ENCODE results near the gene FAM131A.

The FAM131A gene

DNA sequence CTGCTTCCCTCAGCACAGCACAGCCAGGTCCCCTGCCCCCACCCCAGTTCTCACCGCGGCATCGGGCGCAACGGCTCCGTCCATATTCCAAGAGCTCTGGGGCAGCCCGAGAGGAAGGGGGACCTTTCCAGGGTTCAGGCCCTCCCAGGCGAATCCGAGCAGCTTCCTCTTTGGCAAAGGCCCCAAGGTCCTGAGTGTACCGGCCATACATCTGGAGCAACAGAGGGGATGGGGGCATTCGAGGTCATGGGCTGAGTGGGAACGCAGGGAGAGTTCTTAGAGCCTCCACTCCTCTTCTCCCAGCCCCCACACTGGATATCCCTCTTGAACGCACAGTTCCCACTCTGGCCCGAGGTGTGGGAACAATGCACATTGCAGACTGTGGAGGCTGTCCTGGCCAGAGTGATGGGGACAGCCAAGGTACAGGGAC lies 21.5 kb downstream of the FAM131A start:
- no peak for DNase-seq

DNA sequence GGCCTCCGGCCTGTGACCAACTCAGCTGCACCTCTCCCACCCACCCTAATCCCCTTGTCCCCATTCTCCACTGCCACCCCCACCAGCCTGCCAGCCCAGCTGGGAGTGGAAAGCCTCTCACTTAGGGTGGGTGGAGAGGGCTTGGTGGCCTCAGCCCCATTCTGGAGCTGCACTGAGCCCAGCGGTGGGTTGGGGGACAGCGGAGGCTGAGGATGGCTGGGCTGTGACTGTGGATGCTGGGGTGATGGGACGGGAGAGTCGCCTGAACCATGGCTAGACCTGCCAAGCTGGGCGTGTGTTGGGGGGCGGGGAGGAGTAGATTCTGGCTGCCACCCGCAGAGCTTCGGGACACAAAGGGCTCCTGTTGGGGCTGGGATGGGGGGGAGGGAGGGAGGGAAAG lies 22.2 kb downstream of the FAM131A start:
- no peak for DNase-seq

DNA sequence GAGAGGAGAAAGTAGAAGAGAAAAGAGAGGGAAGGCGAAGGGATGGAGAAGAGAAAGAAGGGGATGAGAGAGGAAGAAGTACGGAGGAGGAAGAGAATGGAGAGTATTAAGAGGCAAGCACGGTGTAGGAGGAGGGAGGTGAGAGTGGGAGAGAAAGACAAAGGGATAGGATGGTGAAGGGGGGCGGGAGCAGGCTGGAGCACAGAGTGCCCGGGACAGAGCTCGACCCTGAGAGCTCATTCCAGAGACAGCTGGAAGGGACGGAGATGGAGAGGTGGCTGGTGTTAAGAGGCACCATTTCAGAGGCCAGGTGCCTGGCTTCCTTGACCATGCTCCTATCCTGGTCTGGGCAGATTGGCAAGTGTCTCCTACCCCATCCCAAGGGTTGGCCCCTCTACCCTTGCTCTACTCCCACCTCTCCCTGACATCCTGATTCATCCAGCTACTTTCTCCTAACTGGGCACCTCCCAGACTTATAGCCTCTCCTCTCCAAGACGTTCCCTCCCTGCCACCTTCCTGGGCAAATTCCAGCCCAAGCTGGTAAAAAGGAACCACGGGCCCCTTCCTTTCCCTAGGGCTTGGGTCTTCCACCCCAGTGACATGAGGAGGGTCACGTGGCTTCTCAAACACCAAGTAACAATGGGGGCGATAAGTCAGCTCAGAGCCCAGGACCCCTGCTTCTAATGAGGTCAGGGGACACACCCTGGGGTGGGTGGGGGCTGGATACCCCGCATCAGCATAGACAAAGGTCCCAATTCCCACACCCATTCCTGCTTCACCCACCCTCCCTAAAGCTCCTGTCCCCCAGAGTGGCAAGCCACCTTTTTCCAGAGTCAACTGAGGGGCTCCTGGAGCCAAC lies 22.9 kb downstream of the FAM131A start:
- no peak for DNase-seq

DNA sequence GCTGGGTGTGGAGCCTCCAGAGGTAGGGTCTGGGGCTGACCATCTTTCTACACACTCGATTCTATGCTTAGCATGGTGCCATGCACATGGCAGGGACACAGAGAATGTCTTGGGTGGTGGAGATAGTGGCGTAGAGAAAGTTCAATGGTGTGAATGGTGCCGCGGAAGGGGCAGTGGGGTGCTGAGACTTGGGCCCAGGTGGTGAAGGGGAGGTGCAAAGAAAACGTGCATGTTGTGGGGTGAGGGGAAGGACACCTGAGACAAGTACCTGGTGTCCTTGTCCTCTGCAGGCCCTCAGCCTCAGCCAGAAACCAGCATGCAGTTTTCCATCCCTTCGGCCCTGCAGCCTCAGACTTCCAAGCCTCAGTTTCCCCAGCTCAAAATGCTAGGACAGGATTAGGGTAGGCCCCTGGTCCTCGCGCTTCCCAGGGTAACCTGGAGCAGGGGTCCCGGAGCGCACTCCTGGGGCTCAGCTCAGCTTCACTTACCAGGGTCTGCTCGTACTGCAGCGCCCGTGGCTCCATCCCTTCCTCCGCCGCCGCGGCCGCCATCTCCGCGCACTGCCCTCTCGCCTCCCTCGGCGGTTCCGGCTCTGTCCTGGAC lies 23.6 kb downstream of the FAM131A start:
- DNase-seq = peak in 1 of 2 experiments; percentile 53

DNA sequence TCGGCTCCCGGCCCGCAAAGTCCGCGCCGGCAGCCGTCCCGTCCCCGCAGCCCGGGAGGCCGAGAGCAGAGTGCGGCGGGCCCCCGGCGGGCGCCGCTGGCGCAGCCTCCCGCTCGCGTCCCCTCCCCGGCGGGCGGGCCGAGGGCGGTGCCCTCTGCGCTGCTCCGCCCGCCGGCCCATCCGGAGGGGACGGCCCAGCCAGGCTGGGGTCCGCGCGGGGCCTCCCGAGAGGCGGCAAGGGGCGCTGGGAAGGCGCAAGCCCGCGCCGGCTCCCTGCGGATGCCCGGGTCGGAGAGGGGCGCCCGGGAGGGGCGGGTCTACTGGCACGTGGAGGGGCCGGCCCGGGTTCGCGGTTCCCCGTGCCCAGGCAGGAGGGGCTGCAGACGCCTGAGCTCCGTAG lies 24.1 kb downstream of the FAM131A start, which contains the start of the genes CLCN2 and POLR2H:
Gene CLCN2 (minus strand): TSS at position 74 of the 400 bp plus-strand sequence. CDS start 126 bp downstream, outside the sequence.
Gene POLR2H (plus strand): TSS at position 179 of the 400 bp plus-strand sequence. CDS start 1,783 bp downstream, outside the sequence.
- peak in 1 of 2 experiments; percentile 85 for DNase-seq

DNA sequence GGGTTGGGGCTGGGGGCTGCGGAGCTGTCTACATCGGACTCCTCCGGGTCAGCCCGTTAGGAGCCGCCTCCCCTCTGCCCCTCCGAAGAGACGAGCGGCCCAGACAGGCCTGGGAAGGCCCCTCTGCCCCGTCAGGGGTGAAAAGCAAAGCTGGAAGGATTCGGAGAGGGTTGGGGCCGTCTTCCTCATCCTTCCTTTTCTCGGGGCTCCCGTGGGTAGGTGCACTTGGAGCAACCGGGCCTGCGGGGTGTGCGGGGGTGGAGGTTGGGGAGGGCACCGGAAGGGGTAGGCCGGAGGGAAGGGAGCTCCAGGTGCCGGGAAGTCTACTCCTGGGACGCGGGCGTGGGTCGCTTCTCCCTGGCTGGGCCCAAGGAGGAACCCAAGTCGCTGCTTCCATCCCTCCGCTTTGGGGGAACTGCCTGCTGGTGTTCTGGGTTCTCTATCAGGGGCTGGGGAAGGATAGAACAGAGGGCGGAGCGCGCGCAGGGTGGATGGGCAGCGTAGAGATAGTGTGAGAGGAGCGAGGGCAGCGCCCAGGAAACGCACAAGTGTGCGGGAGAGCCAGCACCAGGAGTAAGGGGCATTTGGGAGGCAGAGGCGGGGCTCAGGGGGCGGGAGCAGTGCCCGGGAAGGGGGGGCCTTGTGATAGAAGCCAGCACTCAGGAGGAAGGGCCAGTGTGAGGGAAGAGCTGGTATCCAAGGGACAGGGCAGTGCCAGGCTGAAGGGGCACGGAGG lies 24.7 kb downstream of the FAM131A start:
- DNase-seq = peak; percentile 66 to 76

DNA sequence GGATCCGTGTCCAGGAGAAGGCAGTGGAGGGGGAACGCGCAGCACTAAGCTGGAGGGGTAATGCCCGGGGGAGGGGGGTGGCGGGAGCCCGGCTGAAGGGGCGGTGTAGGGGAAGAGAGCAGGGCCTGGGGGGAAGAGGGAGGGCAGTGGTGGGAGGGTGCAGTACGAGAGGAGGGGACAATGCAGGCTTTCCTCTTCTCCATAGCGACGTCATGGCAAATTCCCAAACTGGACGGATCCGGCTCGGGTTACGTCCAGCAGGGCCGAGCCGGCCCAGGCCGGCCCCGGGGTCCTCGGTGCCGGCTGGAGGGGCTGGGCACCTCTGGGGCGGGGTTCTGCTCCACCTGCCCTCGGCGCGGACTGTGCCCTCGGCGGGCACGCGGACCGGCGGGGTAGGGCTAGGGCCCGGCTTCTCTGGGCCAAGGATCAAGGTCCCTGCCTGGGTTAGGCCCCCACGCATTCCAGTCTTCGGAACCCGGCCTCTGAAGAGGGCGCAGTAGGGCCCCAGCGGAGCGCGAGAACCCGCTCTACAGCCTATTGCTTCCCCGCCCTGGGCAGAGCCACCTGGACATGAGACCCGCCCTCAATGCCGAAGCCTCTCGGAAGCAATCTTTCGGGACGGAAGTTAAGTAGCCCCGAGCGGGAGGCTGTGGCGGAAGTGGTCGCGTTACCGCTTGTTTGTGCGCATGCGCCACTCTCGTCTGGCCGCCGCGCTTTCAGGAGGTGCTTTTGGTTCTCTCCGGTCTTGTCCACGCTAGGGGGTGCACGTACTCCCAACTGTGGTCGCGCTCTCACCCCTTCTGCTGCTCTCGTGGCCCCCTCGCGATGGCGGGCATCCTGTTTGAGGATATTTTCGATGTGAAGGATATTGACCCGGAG lies 25.5 kb downstream of the FAM131A start:
- DNase-seq = peak; percentile 96 to 99

DNA sequence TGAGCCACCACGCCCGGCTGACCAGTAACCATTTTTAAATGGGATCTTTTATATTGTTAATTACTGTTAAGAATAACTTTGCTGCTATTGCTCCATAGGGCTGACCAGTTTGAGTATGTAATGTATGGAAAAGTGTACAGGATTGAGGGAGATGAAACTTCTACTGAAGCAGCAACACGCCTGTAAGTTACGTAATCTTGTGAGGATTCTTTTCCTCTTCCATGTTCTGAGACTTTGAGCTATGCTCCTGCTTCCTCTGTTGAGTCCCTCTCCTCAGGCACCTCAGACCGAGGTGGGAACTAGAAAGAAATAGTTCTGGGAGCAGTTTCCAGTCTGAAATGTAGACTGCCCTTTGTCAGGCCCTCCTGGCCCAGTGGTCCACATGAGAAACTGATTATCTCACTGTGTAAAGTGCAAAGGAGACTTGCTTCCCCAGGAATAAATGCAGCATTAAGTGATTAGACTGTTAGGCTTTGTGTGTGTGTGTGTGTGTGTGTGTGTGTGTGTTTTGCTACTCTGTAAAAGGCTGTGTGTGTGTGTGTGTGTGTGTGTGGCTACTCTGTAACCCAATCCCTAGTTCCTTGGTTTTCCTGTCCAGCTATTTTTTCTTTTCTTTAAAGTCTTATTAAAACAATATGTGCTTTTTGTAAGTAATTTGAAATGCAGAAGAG lies 29.4 kb downstream of the FAM131A start:
- DNase-seq = no peak

DNA sequence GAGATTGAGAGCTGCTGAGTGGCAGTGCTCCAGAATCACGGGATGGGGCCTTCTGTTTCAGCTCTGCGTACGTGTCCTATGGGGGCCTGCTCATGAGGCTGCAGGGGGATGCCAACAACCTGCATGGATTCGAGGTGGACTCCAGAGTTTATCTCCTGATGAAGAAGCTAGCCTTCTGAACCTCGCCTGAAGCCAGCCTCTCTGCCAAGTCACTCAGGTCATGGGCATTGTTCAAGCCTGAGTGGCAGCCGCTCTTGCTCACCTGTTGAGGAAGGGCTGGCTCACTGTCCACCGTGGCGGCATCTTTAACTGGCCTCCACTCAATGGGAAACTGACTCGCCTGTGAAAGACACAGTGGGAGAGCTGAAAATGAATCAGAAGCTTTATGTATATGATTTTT lies 30.7 kb downstream of the FAM131A start:
- no peak for DNase-seq

DNA sequence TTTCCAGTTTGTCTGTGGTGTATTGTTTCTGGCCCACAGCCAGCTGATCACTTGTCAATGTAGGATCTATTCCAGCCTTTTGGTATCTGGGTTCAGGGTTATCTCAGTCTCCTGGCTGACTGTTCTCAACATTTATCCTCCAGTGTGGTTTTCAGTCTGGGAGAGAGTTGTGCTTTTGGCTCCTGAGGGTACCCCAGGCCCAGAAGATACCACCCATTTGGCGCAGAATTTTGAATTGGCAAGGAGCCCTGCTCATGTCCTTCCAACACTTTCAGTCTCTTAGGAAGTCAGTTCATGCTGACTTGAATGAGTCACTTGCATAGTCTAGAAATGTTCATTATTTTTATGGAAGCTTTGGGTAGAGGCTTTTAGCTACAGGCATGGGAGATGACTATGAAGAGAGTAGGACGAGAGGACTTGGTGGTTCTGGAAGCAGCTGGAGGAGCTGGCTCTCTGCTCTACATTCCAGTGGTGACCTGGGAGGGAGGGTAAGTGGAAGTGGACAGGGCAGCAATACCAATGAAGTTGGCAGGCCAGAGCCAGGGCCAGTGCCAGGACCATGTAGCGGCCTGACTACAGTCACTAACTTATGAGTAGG lies 31.3 kb downstream of the FAM131A start:
- no peak for DNase-seq

DNA sequence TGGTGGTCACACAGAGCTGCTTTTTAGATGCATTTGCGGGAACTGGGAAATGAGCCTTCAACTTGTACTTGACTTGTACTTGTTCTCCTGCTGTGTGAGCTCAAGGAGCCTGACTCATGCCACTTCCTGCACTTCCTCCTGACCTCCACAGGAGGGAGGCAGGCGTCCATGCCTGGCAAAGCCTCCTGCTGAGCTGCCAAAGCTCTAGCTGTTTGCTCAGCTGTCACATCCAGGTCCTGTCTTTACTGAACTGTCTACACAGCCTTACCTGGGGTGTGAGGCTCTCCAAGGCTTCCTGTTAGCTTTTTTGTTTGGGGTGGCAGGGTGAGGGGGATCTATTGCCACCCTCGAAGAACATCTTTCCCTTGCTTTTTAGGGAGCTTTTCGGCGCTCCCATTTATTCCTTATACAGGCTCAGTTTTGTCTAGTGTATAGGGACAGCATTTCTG lies 34.2 kb downstream of the FAM131A start:
- DNase-seq = peak; percentile 71 to 91

DNA sequence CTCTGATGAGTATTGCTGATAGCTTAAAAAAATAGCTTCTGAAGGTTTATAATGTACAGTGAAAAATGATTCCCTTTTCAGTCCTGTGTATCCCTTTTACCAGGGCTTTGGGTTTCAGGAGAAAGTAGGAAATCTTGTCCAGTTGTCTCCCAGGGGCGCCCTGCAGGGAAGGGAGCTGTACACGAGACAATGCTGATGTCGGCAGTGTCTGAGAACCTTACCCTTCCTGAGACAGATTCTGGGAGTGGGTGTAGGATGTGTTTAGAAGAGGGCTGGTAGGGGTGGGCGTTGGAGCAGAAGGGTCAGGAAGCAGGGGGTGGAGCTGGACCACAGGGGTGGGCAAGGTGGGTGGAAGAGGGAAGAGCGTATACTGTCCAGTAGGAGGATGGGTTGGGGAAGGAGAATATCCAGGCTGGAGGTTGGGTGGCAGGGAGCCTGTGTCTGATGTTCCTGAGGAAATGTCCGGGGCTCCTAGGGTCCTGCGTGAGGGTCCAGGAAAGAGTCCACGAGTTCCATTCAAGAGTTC lies 35.0 kb downstream of the FAM131A start:
- no peak for DNase-seq

DNA sequence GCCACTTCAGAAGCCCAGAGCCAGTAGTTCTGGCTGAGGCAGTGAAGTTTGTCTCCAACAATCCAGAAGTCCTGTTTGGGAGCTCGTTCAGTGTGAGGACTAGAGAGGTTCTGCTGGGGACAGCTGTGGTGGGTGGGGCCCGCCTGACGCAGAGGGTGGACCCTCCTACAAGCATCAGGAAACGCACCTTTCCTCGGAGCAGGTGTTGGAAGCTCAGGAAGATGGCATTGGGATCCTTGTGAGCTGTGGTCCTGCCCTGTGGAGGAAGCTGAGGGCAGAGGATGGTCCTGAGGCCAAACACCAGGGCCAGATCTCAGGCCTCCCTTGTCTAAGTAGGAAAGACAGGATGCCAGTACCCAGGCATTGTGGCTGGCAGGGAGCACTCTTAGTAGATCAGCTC lies 35.5 kb downstream of the FAM131A start:
- no peak for DNase-seq

DNA sequence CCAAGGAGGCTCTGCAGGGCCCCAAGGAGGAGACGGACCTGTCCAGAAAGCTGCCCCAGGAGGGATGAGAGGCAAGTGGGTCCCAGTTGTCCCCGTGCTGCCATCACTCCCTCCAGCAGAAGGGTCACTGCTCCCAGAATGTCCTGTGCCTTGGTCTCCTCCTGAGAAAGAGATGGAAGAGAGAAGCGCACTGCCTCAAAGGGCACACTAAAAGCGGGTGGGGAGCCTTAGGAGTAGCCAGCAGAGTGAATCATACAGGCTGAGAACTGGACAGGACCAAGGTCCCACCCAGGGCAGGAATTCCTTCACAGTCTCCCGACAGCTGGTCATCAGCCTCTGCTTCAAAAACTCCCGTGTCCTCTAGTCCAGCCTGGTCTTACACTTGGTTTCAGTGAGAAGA lies 36.0 kb downstream of the FAM131A start:
- DNase-seq = no peak

DNA sequence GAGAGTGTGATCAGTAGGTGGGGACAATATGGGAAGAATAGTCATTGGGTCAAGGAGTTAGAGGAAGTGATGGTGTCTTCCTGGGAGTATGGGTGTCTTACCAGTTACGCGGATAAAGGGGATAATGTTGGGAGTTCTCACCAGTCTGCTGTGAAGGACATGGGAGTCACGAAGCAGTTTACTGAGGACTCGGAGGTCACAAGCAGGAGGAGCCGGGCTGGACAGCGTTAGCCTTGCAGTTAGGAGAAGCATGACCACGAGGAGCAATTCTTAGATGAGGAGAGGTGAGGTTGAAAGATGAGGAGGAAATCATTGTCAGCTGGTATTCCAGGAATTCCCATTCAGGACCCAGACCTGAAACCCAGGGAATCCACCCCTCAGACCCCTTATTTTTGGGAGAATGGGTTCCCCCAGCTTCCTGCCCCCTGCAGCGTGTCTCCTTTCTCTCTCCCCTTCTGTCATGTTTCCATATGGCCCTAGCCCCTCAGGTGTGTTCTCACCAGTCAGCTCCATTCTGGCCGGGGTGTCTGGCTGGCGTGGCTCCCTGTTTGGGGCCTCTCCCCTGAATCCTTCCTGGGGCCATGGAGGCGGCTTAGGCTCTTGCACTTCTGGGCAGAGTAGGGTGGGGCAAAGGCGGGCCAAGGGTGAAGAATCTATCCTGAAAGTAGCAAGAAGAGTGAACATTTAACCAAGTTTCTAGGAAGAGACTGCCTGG lies 38.5 kb downstream of the FAM131A start:
- no peak for DNase-seq

DNA sequence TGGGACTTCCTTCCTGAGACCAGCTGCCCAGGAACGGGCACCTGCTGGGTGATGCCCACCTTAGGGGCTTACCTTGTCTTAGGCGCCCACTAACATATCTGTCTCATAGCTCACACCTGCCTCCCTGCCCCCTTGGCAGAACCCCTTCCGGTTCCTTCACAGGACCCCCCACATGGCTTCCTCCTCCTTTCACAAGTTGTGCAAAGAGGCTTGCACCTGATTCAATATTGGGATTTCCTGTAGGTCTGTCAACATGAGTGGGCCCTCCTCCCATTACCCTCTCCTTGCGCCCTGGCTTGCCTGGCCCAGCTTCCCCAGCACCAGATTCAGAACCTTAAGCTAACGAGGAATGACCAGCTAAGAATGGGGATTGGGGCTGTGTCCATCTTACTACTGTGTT lies 40.0 kb downstream of the FAM131A start:
- no peak for DNase-seq

DNA sequence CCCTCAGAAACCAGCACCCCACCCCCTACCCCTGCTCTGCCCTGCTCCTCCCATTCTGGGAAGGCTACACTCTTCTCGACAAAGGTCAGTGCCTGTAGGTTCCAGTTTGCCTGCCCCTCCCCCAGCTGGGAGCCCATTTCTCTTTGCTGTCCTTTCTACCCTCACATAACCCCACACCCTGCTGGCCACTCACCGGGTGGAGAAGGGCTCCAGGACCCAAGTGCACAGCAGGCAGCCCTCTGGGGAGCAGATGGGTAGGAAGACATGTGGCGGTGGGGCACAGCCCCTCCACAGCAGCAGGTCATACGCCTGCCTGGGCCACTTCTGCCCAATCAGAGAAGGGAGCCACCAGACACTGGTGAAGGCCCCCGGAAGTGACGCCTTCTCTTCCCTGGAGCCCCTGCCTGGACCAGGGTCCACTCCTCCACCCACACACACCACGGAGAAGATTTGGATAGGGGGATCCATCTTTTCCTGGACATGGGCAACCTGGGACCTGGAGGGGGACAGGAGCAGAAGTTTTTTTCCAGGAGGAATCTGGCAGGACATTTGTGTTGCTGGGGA lies 40.6 kb downstream of the FAM131A start, which contains the start of gene THPO:
Gene THPO (minus strand): TSS at position 326 of the 564 bp plus-strand sequence. CDS start 1,948 bp downstream, outside the sequence.
- DNase-seq = no peak

DNA sequence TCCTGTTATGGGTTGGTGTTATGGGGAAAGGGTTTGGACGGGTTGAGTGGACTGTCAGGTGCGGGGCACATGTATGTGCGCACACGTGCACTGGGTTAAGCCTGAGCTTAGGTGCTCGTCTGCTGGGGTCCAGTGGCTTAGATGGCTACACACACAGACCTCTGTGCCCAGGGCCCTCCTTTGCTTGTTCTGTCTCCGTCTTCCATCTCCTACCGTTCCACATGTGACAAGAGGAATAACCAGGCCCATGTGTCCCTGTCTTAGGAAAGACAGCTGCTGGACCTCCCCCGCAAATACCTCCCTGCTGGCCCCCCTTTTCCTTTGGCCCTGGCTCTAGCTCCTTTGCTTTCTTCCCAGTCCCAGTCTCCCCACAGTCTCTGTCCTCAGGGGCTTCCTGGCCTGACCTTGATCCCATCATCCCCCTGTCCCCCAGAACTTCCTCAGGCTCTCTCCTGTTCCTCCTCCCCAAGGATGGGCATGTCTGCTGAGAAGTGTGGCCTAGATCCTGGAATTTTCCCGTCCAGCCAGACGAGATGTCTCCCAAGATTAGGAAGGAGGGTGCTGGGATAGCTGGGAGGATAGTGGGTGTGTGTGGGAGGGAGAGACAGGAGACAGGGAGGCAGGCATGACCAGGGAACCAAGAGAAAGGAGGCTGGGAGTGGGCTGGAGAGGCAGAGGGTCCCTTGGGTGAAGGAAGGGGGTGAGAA lies 41.4 kb downstream of the FAM131A start:
- DNase-seq = no peak
